GM21737 (cell line): ENCODE results near the gene ERP27.

Experiments used
- ATAC-seq: cut with Tn5 transposase; IDR thresholded peaks from one replicate; pipeline ENCODE4 v1.9.1; 2021; ENCODE audit warnings: mild to moderate bottlenecking, moderate library complexity; ENCODE audit not compliant: unreplicated experiment

ERP27 gene

GRCh38 chr12:14873440-14874185, 64.7 kb downstream of the ERP27 start:
- no peak for ATAC-seq

- no peak for ATAC-seq
Measured at GRCh38 chr12:14871886-14872285, 66.5 kb downstream of the ERP27 start.

GRCh38 chr12:14871247-14871646, 67.1 kb downstream of the ERP27 start:
- no peak for ATAC-seq

GRCh38 chr12:14868916-14869506, 69.3 kb downstream of the ERP27 start:
- no peak for ATAC-seq
